B cell (primary cell): ENCODE results near the gene DCTN3.

Source experiments
- CTCF ChIP-seq: fragments of 200-600 bp; IDR thresholded peaks from one replicate; pipeline ENCODE4 v1.8.0; 2022; ENCODE audit warnings: antibody characterized with exemption, mild to moderate bottlenecking
- EZH2 ChIP-seq: IDR thresholded peaks from 2 replicates; pipeline ENCODE4 v1.6.1; 2012; ENCODE audit warnings: borderline replicate concordance, low read depth, mild to moderate bottlenecking, moderate library complexity, low read length; ENCODE audit not compliant: insufficient read depth, poor library complexity, severe bottlenecking

- TF ChIP-seq CTCF (no peak), EZH2 (no peak)
Observed at GRCh38 chr9:34571481-34571810, 48.8 kb downstream of the DCTN3 start.
